ENCODE measurements around the gene TMA16.
"Not testable (repeated sequence)": the region's sequence is repeated elsewhere in the genome, so short reads cannot be mapped to it uniquely, and the experiment has no call there.

TMA16 gene

DNA sequence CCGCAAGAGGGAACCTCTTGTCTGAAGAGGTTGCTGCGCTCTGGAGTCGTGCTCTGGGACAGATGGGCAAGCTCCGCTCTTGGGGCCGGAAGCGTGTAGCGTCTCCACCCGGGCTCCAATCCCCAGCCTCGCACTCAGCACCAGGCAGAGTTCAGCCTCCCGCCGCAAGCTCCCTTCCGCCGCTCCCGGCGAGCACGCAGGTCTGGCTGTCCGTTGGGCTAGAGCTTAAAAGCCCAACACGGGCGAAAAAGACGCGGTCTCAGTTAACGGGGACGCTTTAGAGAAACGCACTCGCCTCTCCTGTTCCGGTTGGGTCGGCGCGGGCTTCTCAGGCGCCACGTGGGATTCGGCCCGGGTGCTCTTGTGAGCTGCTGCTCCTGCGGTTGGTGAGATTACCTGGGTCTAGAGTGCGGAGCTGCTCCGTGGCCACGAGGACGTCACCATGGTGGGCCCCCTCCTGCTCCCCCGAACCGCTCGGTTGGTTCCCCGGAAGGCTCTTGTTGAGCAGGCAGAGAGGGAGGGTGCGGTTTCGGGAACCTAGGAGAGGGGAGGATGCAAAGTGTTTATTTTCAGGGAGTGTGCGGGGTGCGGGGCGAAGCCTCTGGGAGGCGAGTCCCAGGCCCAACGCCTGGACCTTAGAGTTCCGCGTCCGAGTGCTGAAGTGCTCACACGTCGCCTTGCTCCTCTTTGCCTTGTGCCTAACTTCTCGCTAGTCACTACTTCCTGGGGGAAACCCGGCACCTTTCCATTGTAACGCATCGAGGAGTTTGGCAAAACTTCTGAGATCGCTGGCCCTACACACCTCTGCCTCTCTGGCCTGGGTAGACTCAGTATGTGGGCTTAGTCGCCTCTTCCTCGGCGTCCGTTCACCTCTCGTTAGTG lies at the start of gene TMA16:
Gene TMA16, plus strand, starts transcription at position 331 of the 882 bp plus-strand sequence. Its CDS starts 112 bp downstream, at position 443.
- peak; percentile 92 for DNase-seq

DNA sequence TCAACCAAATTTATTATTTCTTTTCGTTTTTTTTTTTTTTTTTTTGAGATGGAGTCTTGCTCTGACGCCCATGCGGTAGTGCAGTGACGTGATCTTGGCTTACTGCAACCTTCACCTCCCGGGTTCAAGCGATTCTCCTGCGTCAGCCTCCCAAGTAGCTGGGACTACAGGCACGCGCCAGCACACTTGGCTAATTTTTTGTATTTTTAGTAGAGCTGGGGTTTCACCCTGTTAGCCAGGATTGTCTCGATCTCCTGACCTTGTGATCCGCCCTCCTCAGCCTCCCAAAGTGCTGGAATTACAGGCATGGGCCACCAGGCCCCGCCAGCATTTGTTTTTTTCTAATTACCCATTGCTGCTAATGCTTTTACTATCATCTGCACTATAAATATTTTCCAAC lies 47.5 kb upstream of the TMA16 start:
- not testable (repeated sequence) for DNase-seq

DNA sequence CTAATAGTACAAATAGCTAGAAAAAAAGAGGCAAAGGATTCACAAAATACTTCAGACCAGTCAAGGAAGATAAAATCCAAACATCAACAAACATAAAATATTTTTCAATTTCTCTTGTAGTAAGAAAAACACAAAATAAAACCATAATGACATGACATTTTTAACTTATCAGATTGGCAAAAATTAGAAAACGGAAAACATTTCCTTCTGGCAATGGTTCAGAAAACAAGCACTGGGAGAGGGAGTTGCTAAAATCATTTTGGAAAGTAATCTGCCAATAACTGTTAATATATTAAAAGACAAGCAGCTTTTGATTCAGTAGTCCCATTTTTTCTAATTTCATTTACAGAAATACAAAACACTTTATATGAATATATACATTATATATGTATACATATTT lies 47.0 kb upstream of the TMA16 start:
- DNase-seq = no peak

DNA sequence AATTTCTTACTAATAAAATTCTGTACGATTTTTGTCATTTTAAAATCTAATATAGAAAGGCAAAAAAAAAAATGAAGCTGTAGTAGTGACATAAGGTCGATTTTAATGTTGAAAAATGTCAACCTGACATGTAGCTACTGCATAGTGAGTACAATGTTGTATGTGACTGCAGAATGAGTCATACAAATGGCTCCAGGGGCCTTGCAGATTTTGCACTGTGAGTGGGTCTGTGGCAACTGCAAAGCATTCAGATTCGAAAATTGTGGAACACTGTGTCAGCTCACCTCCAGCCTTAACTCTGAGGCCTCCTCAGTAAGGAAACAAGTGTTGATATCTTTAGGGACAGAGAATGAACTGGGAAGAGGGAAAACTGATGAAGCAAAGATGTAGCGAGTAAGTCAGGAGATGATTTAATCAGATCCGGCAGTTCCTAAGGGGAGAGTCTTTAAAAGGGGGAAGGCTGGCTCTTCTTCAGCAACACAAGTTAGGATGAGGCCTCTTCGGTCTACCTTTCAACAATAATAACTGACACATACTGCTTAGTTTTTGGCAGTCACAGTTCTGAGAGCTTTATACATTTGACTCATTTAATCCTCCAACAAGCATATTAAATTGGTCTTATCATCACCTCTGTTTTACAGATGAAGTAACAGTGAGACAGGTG lies 45.8 kb upstream of the TMA16 start:
- DNase-seq = no peak

DNA sequence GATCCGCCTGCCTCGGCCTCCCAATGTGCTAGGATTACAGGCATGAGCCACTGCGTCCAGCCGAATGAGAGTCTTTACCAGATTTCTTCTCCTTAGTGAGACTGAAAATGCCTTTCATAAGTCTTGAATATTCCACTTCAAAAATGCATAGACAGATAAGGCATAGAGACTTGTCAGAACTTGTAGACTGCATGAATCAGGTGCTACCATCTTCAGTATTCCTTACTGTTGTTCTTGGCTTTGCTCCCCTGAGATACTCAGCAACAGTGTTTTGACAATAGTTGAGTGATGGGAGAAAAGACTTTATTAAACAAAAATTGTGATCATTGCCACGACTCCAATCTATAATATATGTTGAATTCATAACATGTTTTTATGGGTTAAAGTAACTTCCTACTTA lies 31.9 kb upstream of the TMA16 start:
- DNase-seq = no peak

DNA sequence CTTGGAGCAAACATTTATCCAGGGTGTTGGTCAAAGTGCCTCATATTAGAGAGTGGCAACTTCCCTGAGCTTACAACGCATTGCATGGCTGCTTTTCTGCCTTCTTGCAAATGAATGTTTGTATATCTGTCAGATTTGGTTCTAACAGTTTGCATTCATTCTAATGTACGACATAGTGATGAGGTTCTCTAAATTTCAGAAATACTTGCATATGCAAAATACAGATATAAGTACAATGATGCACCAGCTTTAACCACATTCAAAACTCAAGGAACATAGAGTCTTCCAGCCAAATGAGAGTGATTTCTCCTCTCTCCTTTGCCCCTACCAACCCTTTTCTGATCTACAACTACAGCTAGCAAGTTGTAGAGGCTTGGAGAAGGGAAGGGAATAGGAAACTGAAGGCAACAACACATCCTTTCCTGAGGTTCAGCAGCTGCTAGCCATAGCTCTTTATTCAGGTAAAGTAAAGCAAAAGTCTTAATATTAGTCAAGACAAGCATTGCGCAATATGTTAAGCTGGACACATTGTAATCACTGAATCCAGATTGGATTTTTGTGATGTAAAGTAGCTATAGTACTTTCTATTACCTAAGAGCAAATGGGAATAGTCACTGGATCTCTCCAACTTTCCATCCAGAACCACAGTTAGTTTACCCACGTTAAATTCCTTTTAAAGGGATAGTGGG lies 27.3 kb upstream of the TMA16 start:
- no peak for DNase-seq

DNA sequence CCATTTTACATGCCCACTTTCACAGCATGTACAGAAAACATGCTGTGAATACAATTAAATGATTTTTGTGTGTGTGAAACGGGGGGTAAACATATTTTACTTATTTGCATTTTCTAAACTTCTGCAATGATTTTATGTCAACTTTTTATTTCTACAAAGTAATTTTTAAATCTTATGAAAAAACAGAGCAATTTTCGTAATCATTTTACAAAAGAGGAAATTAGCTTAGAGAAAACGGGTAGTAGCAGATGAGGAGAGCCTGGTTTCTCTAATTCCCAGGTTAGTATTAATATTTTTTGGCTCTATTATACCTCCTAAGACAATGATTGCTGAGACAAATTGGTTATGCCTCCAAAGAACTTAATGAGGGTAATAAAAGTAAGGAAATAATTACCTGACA lies 24.1 kb upstream of the TMA16 start:
- DNase-seq = no peak

DNA sequence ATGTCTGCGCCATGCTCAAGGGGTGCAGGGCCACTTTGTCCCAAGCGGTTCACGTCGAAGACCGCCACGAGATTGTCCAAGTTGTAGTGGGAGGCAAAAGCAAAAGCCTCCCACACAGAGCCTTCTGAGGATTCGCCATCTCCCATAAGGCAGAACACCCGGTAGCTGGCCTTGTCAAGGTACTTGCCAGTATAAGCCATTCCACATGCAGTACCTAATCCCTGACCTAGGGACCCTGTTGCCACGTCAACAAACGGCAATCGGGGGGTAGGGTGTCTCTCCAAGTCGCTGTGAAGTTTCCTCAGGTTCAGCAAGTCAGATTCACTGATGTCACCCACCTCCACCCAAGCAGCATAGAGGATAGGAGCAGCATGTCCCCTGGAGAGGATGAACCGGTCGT lies 21.4 kb upstream of the TMA16 start:
- no peak for DNase-seq

DNA sequence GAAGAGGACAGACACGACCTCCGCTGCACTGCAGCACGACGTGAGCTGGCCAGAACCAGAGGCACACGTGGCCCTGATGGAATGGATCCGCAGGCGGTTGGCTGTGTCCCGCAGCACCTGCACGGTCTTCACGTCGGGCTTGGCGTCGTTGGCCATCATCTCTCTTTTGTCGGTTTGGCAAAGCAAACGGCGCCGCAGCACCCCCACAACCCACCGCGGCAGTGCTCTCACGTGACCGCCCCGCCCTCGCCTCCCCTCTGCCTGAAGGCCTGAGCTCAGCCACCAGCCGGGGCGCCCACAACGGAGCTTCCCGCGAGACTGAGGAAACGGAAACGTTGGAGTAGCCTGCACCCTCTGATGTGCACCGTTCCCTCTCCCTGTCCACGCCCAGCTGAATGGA lies 20.9 kb upstream of the TMA16 start, which contains the start of gene TKTL2:
Gene TKTL2, minus strand, starts transcription at position 179 of the 400 bp plus-strand sequence. Its CDS starts 20 bp downstream, at position 159.
- DNase-seq = no peak

DNA sequence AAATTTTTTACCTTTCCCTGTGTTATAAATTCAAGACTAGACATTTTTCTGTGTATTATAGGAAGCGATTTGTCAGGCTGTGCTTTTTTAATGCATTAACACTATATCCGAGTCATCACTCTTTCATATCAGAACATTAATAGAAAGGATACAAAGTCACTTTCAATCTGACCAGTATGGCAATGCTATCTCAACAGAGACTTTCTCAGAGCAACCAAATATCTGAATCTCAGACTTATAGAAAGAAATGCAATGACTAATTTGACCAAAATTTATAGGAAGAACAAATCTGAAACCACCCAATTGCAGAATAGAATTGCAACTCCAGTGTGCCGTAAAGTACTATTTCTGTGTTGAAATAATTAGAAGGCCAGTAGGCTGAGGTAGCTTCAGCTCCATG lies 20.5 kb upstream of the TMA16 start:
- no peak for DNase-seq

DNA sequence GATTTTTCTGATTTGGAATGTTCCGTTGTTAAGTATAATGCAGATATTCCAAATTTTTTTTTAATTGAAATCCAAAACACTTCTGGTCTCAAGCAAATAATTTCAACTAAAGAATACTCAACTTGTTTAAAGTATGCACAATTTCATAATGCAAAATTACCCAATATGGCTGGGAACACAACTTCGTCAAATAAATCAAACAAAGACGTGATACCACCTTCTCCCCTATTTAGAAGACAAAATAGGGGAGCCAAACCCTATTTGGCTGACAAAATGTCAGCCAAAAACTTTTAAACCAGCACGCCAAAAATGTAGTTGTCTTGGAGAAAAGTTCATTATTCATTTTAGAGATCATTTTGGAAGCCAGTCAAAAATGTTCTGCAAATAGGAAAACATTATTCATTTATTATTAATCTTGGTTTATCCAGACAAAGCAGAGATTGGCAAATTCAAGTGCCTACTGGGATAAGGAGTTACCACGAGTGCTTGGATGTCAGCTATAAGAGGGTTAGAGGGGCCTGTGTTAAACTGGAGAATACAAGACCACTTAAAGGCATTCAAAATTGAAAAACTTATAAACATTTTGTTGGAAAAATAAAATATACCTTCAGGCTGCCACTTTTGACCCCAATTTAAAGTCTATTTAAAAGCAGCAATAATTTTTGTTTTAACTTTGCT lies 17.6 kb upstream of the TMA16 start:
- DNase-seq = no peak

DNA sequence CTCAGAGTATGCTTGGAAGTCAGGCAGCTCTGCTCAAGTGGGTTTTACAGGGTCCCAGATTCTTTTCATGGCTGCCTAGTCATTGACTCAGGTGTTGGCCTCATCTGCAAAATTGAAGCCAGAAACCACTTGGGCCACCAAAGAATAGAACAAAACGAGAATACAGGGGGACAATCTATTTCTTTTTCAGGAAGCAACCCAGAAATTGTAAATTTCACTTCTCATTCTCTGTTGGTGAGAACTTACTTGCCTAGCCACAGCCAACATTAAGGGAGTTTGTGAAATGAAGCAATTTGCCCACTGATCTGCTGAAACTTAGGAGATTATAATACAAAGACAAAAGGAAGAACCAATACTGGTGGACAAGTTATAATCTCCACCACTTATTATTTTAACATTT lies 12.3 kb upstream of the TMA16 start:
- no peak for DNase-seq

DNA sequence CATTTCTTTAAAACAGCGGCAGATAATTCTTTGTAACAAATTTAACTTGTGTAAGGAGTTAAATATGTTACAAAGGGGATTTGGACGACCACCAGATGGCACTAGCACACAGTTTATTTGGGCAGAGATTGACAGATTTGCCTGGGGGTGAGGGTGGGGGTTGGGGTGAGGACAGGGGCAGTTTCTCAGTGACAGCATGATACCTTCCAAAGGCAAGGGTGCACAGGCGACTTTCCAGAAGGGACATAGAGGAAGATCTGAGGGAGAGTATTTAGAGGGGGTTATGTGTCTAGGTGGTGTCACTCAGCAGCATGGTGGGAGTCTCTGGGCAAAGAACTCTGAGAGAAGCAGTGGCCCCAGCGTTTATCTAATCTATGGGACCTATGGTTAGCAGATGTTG lies 9.6 kb upstream of the TMA16 start:
- peak; percentile 76 for DNase-seq

DNA sequence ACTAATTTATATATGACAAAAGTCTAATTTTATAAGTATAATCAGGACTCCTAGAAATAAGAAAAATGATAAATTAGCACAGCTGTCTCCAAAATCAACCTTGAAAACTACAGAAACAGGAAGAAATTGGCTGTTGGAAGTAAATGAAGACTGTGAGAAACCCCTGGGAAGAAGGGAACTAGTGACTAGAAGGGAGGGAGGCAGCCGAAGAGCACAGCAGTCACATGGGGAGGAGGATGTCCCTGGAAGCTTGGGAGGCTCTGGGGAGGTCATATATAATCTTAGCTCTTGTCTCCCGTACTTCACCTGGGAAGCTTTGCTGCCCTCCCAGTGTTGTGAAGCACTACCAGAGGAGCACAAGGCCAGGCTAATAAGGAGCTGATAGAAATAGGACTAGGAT lies 8.9 kb upstream of the TMA16 start:
- DNase-seq = no peak

DNA sequence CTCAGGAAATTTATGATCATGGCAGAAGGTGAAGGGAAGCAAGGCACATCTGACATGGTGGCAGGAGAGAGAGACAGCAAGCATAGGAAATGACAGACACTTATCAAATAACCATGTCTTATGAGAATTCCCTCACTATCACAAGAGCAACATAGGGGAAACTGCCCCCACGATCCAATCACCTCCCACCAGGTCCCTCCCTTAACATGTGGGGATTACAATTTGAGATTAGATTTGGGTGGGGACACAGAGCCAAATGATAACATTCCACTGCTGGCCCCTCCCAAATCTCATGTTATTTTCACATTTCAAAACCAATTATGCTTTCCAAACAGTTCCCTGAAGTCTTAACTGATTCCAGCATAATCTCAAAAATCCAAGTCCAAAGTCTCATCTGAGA lies 8.2 kb upstream of the TMA16 start:
- DNase-seq = no peak

DNA sequence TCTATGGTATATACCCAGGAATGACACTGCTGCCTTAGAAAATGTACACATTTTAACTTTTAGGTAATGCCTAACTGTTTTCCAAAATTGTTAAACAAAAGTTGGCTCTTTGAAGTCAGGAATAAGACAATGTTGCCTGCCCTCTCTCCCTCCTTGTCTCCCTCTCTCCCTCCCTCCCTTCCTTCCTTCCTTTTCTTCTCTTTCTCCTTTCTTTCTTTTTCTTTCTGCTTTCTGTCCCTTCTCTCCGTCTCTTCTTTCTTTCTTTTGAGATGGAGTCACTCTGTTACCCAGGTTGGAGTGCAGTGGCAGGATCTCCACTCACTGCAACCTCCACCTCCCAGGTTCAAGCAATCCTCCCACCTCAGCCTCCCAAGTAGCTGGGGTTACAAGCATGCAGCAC lies 4.6 kb upstream of the TMA16 start:
- no peak for DNase-seq

DNA sequence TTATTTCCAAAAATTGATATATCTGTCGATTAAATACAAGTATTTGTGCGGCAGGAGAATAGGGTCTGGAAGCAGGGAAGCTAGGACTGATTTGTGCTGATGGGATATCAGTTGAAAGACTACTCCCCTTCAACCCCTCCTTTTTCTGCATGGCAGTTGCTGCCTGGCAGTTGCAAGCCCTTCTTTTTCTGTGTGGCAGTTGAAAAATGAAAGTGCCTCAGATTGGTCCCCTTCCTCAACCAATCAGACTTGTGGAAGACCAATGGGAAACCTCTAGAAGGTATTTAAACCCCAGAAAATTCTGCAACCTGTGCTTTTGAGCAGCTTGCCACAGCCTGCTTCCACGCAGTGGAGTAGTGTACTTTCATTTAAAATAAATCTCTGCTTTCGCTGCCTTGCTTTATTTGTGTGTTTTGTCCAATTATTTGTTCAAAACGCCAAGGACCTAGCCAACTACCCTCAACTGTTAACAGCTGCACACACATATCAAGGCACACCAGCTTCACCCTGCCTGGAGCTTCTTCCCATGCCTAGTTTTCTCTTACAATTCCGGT lies 1.5 kb upstream of the TMA16 start:
- DNase-seq = no peak

DNA sequence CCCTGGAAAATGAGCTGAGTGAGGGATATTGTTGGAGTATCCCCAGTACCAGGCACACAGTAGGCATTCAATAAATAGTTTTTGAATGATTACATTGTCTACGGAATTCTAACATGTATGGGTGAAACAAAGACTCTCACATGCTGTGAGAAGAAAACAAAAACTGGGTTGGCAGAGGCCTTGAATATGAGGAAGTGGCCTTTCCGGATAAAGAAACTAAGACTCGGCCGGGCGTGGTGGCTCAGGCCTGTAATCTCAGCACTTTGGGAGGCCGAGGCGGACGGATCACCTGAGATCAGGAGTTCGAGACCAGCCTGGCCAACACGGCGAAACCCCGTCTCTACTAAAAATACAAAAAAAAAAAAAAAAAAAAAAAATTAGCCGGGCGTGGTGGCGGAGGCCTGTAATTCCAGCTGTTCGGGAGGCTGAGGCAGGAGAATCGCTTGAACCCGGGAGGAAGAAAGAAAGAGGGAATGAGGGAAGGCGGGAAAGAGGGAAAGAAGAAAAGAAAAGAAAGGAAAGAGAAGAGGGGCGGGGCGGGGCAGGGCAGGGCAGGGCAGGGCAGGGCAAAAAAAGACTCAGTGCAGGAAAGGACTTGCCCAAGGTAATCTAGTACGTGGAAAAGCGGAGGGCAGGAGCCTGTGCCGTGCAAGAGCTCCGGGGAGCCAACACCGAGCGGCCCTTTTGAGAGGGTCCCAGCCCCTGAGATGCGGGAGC lies 689 bp upstream of the TMA16 start:
- no peak for DNase-seq

DNA sequence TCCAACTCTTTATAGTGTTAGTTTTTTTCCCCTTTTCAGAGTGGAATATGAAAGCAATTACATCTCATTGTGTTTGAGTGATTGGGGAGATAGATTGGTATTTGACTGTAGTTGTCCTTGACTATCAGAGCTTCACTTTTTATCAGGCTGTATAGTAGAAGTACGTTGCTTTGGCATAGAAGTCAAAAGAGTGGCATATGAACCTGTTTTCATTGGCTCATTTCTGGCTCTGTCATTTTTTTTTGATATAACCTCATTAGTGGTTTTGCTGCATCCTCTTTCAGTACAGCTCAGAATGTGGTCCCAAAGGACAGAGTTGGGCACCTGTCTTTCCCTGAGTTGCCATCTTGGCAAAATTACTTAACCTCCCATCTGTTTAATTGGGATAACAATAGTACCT lies 1.4 kb downstream of the TMA16 start:
- no peak for DNase-seq

DNA sequence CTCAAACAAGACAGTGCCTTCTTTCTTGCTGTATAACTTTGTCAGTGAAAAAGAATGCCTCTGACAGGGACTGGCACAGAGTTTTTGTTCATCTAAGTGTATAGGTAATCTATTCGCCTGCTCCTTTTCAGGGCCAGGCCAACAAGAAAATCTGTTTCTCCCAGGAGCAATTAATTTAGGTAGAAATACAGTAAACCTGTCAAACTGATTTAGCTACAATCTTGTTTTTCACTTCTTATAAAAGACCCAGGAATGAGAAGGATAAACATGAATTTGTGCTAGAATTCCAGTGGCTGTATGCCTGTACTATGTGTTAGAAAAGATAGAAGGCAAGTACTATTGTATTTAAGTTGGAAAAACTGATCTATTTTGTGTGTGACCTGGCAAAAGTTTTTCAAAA lies 6.1 kb downstream of the TMA16 start:
- DNase-seq = no peak

DNA sequence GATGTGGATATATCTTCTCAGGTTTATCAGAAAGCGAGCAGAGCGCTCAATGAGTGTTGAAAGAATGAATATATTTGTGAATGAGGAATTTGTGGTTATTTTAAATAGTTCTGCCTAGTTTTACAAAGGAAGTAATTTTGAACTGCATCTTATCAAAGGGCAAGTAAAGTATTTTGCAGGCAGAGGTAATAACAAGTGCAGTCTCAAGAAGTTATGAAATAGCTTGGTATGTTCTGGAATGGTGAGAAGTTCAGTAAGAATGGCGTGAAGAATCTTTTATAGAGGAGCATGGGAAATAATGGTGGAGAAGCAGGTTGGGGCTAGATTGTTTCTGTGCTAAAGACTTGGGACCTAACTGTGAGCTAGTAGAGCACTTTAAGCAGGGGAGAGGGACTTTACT lies 10.9 kb downstream of the TMA16 start:
- no peak for DNase-seq

DNA sequence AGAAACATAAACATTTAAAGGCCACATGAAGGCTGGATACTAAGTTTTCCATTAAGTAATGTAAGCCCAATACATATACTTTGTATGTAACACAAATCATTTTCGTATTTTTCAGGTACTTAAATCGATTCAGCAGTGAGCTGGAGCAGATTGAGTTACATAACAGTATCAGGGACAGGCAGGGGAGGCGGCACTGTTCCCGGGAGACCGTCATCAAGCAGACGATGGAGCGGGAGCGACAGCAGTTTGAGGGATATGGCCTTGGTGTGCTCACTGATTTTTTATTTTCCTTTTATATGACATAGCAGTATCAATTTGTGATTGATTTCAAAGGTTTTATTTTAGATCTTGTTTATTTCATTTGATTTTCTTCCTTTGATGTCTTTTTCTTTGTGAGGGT lies 20.7 kb downstream of the TMA16 start:
- DNase-seq = no peak
